ENCODE results near the gene MMP14. TPM values are rescaled to one million over a fixed set of nuclear protein-coding genes. Genes with fewer than 3 reads are reported as not detected.

The MMP14 gene
- total and polyA plus RNA-seq, 9 of the 15 experiments (the other 6 are each of a cell fraction or from before 2014, with no cell fraction given) = 0.36 to 5.8 (median 1.3) TPM; not detected in 2

GRCh38 chr14:22797017-22797917 lies 39.1 kb upstream of the MMP14 start (continued):
- TF ChIP-seq FOS (IDR thresholded peaks at IDR 0.05; ENCODE audit: extremely low read depth, insufficient read length) (no peak), YY1 (IDR thresholded peaks at IDR 0.05; ENCODE audit: borderline replicate concordance in 1 of 3, control insufficient read depth in 1 of 3, extremely low read depth in 1 of 3, insufficient read depth in 3 of 3, insufficient read length in 1 of 3, insufficient replicate concordance in 2 of 3, low read depth in 1 of 3, low read length in 2 of 3) (no peak), MAFF (IDR thresholded peaks at IDR 0.05; ENCODE audit: low read length) (no peak), ZBTB26 (CRISPR knock-in tag; IDR thresholded peaks at IDR 0.05) (no peak), ZNF511 (CRISPR knock-in tag; IDR thresholded peaks at IDR 0.05) (no peak), ZC3H4 (CRISPR knock-in tag; IDR thresholded peaks at IDR 0.05; ENCODE audit: borderline replicate concordance) (no peak), ERF (CRISPR knock-in tag; IDR thresholded peaks at IDR 0.05) (no peak), ZNF398 (CRISPR knock-in tag; IDR thresholded peaks at IDR 0.05) (no peak), GABPB1 (CRISPR knock-in tag; IDR thresholded peaks at IDR 0.05) (no peak), PHB (CRISPR knock-in tag; IDR thresholded peaks at IDR 0.05) (no peak), MNT (conservative IDR thresholded peaks at IDR 0.05) (peak in 1 of 2 experiments; percentile 46; a peak in 1 of 4 replicates), ZNF395 (CRISPR knock-in tag; IDR thresholded peaks at IDR 0.05) (no peak), HEY1 (CRISPR knock-in tag; IDR thresholded peaks at IDR 0.05; ENCODE audit: borderline replicate concordance) (no peak), USF1 (CRISPR knock-in tag; IDR thresholded peaks at IDR 0.05) (no peak), ZSCAN32 (CRISPR knock-in tag; IDR thresholded peaks at IDR 0.05) (no peak)

All from K562 (cell line).